GM12891 (cell line): ENCODE data around the gene KRTAP9-6.

Experiments
- POLR2A ChIP-seq: IDR thresholded peaks from 2 replicates; pipeline ENCODE4 v1.6.1; 2011; ENCODE audit warnings: low read depth, low read length, control low read depth
- POLR2AphosphoS5 ChIP-seq: IDR thresholded peaks from 2 replicates; pipeline ENCODE4 v1.6.1; 2011; ENCODE audit warnings: low read depth, low read length, control low read depth
- TAF1 ChIP-seq: IDR thresholded peaks from 2 replicates; pipeline ENCODE4 v1.6.1; 2011; ENCODE audit warnings: low read depth, low read length, control low read depth

- TF ChIP-seq TAF1 (no peak), POLR2A (no peak), POLR2AphosphoS5 (no peak)
Measured at GRCh38 chr17:41263212-41263611, 2.0 kb upstream of the KRTAP9-6 start.
